Sigmoid colon (tissue), 7 donors: ENCODE data around the gene KRTAP6-2. TPM values are rescaled to one million over a fixed set of nuclear protein-coding genes. Genes with fewer than 3 reads are reported as not detected.

Source experiments
- DNase-seq: peaks from one replicate; pipeline ENCODE4 v3.0.0-alpha.2; 2019
- H3K27ac ChIP-seq, 4 donors: fragments of 200-600 bp; sonication (generic); one replicate each; pipeline ENCODE4 v1.5.1; 2016 to 2019; ENCODE audit warnings: mild to moderate bottlenecking in 1 of 4
- H3K27me3 ChIP-seq, 3 donors: fragments of 200-600 bp; sonication (generic); one replicate each; pipeline ENCODE4 v1.5.1; 2019; ENCODE audit warnings: mild to moderate bottlenecking in 1 of 3
- H3K36me3 ChIP-seq, 4 donors: fragments of 200-600 bp; sonication (generic); one replicate each; pipeline ENCODE4 v1.5.1; 2016 to 2019
- H3K4me1 ChIP-seq, 4 donors: fragments of 200-600 bp; sonication (generic); one replicate each; pipeline ENCODE4 v1.5.1; 2017 to 2019
- H3K4me3 ChIP-seq, 4 donors: fragments of 200-600 bp; sonication (generic); one replicate each; pipeline ENCODE4 v1.5.1; 2017 to 2019; ENCODE audit warnings: mild to moderate bottlenecking in 2 of 4, moderate library complexity in 1 of 4
- H3K9me3 ChIP-seq, 4 donors: fragments of 200-600 bp in 3 of 4; sonication (generic) in 3 of 4; one replicate each; pipeline versions ENCODE4 v1.5.1 to v1.6.1; 2013 to 2019
- EP300 ChIP-seq, 4 donors: sonication (generic); formaldehyde crosslinking; IDR thresholded peaks; one replicate each; pipeline ENCODE4 v1.6.1; 2017; ENCODE audit warnings: antibody characterized with exemption in 4 of 4
- POLR2A ChIP-seq, 2 donors: fragments of 450-650 bp; IDR thresholded peaks; one replicate each; pipeline ENCODE4 v1.6.1; 2016; ENCODE audit warnings: antibody characterized with exemption in 2 of 2, mild to moderate bottlenecking in 2 of 2, moderate library complexity in 2 of 2
- POLR2AphosphoS5 ChIP-seq, 4 donors: sonication (generic); formaldehyde crosslinking; IDR thresholded peaks; one replicate each; pipeline ENCODE4 v1.6.1; 2017; ENCODE audit warnings: antibody characterized with exemption in 4 of 4
- WGBS, 2 donors: extraction: QIAGEN DNeasy Blood & Tissue Kit; methylation state at CpG; one replicate each; pipeline ENCODE4 v1.1.7; 2013; 5-methylcytosine and 5-hydroxymethylcytosine counted together
- intact Hi-C: fragments of 100-400 bp; cut with DNase I; formaldehyde crosslinking; loops from one replicate; pipeline ENCODE4 v1.15.1; 2023
- polyA plus RNA-seq, 3 donors: library from polyadenylated mRNA; stranded (reverse); fragments of 200-250 nt; gene quantifications; one replicate each; pipeline ENCODE4 v1.2.3, GENCODE V29; 2013
- total RNA-seq, 4 donors: library from RNA; depleted of rRNA; stranded (reverse); fragments of >200 nt; gene quantifications; one replicate each; pipeline ENCODE4 v1.1.0, GENCODE V29; 2016
- TF ChIP-seq, protein P1 (sequence below), 4 experiments: fragments of 450-650 bp in 3 of 4; fragments of 200-600 bp in 1 of 4; IDR thresholded peaks; one replicate each; pipeline ENCODE4 v1.5.1; 2016 to 2019; ENCODE audit warnings: antibody characterized with exemption in 4 of 4, mild to moderate bottlenecking in 3 of 4, moderate library complexity in 2 of 4
- donor health status: healthy with polysubstance abuse.
- donor health status: Bipolar disorder and iron deficiency.
- donor health status: healthy.

The KRTAP6-2 gene
- total and polyA plus RNA-seq, 7 donors: not detected

DNA sequence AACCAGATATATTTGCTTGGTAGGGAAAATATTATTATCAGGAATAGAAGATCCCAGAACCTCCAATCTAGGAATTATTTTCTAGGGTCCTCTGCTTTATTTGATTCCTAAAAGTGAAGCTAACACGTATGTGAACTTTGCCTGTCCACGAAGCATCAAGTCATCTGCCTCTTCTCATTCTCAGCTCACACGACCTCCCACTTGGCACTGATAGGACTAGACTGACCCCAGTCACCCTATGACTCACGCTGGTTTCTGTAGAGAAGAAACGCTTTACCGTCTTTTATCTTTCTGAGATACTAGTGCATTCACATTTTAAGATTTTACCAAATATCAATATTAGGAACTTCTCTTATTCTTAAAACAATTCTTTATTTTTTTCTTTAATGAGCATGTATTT, 35.6 kb downstream of the KRTAP6-2 start:
- intact Hi-C loops: no loop called here
- 66 to 83% methylated on average over 6 of the region's 6 CpGs for WGBS, 2 donors
- Histone ChIP-seq H3K4me3 (no peak overlapping the region), H3K27me3 (no peaks in the 10 kb centered on the region), H3K9me3 (peaks cover 0 to 2% (median 0%) of the 10 kb centered on the region in 4 donors), H3K4me1 (no peaks in the 10 kb centered on the region), H3K27ac (no peak overlapping the region), H3K36me3 (no peaks in the 10 kb centered on the region)
- TF ChIP-seq, protein P1, sequence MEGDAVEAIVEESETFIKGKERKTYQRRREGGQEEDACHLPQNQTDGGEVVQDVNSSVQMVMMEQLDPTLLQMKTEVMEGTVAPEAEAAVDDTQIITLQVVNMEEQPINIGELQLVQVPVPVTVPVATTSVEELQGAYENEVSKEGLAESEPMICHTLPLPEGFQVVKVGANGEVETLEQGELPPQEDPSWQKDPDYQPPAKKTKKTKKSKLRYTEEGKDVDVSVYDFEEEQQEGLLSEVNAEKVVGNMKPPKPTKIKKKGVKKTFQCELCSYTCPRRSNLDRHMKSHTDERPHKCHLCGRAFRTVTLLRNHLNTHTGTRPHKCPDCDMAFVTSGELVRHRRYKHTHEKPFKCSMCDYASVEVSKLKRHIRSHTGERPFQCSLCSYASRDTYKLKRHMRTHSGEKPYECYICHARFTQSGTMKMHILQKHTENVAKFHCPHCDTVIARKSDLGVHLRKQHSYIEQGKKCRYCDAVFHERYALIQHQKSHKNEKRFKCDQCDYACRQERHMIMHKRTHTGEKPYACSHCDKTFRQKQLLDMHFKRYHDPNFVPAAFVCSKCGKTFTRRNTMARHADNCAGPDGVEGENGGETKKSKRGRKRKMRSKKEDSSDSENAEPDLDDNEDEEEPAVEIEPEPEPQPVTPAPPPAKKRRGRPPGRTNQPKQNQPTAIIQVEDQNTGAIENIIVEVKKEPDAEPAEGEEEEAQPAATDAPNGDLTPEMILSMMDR (IDR thresholded peaks at IDR 0.05): no peak
- TF ChIP-seq EP300 (IDR thresholded peaks at IDR 0.05): no peak
- no peak for TF ChIP-seq POLR2AphosphoS5 (IDR thresholded peaks at IDR 0.05)
- no peak for TF ChIP-seq POLR2A (IDR thresholded peaks at IDR 0.05)
- no peak for DNase-seq

DNA sequence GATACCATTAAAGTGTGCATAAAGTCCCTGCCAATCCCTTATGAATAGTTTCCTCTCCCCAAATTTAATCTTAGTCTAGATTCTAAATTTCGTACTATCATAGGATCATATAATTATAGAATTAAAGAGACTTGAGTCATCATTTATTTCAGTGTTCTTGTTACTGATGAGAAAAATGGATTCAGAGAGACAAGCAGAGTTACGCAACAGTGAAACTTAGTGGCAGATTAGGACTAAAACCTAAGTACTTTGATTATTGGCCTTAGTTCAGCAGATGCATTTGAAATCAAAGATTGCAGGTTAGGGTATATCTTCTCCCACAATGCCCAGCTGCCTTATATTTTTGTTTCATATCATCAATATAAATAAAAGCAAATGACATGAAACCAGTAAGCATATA, 36.7 kb downstream of the KRTAP6-2 start:
- intact Hi-C loops: no loop called here
- H3K4me3 ChIP-seq: no peak overlapping the region
- no peaks in the 10 kb centered on the region for H3K36me3 ChIP-seq
- no peaks in the 10 kb centered on the region for H3K4me1 ChIP-seq
- 83 to 87% methylated on average over 2 of the region's 2 CpGs for WGBS, 2 donors
- TF ChIP-seq, protein P1 (IDR thresholded peaks at IDR 0.05): no peak
- no peak for TF ChIP-seq POLR2AphosphoS5 (IDR thresholded peaks at IDR 0.05)
- TF ChIP-seq POLR2A (IDR thresholded peaks at IDR 0.05): no peak
- no peak for TF ChIP-seq EP300 (IDR thresholded peaks at IDR 0.05)
- peaks cover 0 to 2% (median 0%) of the 10 kb centered on the region in 4 donors for H3K9me3 ChIP-seq
- H3K27me3 ChIP-seq: no peaks in the 10 kb centered on the region
- no peak for DNase-seq
- no peak overlapping the region for H3K27ac ChIP-seq

DNA sequence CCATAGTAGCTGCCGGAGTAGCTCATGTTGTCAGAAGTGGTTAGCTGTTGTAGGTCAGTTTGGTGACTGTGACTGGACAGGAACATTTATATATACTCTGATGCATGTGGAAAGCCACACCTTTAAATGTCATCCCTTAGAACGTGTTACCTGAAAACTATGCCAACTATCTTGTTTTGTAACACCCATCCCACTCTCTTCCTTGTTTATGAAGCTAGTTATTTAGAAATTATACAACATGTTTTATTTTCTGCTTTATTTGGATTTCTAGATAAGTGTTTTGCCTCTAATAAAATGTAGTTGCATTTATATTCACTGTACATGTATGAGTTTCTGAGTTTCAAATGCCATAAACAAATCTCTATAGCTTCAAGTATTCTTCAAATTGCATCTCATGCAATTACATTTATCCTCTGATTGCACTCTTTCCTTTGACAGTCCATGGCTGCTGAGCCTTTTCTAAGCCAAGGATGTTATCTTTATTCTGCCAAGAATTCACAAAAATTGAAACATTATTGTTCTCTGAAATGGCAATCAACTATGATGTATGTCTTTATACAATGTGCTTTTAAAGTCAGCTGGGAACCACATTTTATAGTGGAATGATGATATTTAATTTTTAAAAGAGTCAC, 37.3 kb downstream of the KRTAP6-2 start, which contains the start of gene KRTAP19-7:
KRTAP19-7 (minus strand) TSS at position 51 of the 632 bp plus-strand sequence; CDS start at position 26, 25 bp downstream.
- no peaks in the 10 kb centered on the region for H3K27me3 ChIP-seq
- 65 to 74% methylated on average over 2 of the region's 2 CpGs for WGBS, 2 donors
- no peak within 1 kb of the TSS for H3K27ac ChIP-seq
- TF ChIP-seq POLR2A (IDR thresholded peaks at IDR 0.05) (no peak), POLR2AphosphoS5 (IDR thresholded peaks at IDR 0.05) (no peak), EP300 (IDR thresholded peaks at IDR 0.05) (no peak)
- TF ChIP-seq, protein P1 (IDR thresholded peaks at IDR 0.05): no peak
- intact Hi-C loops: no loop called here
- DNase-seq: no peak
- H3K9me3 ChIP-seq: peaks cover 0 to 2% (median 0%) of the 10 kb centered on the region in 4 donors
- no peaks in the 10 kb centered on the region for H3K36me3 ChIP-seq
- no peaks in the 10 kb centered on the region for H3K4me1 ChIP-seq
- H3K4me3 ChIP-seq: no peak within 1 kb of the TSS

DNA sequence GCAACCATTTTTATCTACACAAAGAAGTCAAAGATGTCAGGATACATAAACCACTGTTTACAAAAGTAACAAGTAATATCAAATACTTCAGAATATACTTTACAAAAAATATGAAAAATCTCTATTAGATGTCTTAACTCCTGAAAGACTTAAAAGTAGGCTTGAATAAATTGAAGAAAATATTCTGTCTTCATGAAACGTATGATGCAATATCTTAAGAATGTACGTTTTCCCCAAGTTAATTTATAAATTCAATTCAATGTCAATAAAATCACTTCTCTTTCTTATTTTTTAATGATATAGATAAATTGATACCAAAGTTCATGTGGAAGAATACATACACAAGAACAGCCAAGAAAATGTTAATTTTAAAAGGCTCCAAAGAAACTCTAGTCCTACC, 43.6 kb downstream of the KRTAP6-2 start:
- Histone ChIP-seq H3K4me1 (no peaks in the 10 kb centered on the region), H3K4me3 (no peak overlapping the region), H3K36me3 (no peaks in the 10 kb centered on the region), H3K9me3 (peaks cover 0 to 5% (median 0%) of the 10 kb centered on the region in 4 donors), H3K27ac (no peak overlapping the region), H3K27me3 (no peaks in the 10 kb centered on the region)
- no peak for DNase-seq
- TF ChIP-seq EP300 (IDR thresholded peaks at IDR 0.05): no peak
- TF ChIP-seq POLR2A (IDR thresholded peaks at IDR 0.05): no peak
- TF ChIP-seq, protein P1 (IDR thresholded peaks at IDR 0.05): no peak
- TF ChIP-seq POLR2AphosphoS5 (IDR thresholded peaks at IDR 0.05): no peak
- WGBS, 2 donors: 57 to 89% methylated on average over 2 of the region's 2 CpGs
- intact Hi-C loops: no loop called here
